ENCODE data around the gene CLMN.

Gene CLMN

DNA sequence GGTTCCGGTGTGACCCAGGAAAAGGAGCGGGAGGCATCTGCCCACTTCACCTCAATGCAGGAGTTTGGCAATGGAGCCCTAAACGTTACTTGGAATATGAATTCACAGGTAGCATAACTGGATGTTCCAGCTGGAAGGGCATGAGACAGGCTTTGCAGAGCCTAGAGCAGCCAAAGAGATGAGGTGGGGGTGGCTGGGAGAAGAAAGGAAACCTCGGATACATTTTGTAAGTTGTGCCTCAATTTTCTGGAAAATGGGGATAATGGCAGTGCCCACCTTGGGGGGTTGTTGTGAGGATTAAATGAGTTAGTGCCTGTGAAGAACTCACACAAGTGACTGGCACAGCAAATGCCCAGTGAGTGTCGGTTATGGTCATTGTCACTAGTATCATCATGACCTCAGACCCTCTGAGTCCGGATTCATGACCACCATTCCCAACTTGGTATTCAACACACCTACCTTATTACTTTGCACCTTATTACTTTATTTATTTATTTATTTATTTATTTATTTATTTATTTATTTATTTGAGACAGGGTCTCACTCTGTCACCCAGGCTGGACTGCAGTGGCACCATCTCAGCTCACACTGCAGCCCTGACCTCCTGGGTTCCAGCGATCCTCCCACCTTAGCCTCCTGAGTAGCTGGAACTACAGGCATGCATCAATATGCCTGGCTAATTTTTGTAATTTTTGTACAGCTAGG is 56.0 kb downstream of the CLMN start:
- DNase-seq (ENCODE audit: low read depth in 2 of 2): no peak

DNA sequence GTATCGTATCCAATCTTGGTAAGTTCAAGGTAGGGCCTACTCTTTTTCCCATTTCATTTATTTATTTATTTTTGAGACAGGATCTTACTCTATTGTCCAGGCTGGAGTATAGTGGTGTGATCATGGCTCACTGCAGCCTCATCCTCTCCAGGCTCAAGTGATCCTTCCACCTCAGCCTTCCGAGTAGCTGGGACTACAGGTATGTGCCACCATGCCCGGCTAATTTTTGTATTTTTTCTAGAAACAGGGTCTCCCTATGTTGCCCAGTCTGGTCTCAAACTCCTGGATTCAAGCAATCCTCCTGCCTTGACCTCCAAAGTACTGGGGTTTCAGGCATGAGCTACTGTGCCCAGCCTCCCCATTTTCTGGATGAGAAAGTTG is 57.2 kb downstream of the CLMN start:
- no peak for DNase-seq (ENCODE audit: low read depth in 2 of 2)

DNA sequence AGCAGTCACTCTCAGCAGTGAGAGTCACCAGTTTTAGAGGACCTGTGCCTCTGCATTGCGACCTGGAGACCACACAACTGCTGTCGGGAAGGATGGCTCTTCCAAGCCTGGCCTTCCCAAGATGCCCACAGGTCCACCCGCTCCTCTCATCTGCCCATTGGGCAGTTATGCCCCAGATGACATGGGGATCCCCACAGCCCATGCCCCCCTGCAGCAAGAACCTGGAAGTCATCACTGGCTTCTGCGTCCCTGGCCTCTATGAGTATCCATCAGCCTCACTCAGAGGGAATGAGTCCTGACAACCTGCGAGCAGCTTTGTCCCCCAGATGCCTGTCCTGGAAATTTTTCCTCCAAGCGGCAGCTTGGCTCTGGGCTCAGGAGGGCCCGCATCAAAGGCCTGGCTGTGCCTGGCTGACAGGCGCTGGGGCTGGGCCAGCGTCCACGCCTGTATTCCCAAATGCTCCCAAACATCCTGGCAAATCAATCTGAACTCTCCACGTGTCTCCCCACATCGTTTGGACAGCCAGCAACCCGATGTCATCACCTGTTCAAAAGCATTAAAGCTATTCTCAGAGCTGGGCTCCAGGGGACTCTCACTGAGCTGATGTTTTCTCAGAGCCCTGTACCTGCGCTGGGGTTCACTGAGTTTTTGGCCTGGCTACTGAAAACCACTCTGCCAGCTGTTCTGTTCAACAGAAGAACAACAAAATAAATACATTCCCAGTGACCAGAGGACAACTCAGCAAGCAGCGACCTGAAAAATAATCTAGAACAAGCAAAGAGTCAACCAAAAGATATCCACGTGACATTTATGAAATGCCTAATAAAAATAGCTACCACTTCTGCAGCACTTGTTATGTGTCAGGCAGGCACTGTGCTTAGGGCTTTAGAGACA is 57.8 kb downstream of the CLMN start:
- DNase-seq (ENCODE audit: low read depth in 2 of 2): no peak

DNA sequence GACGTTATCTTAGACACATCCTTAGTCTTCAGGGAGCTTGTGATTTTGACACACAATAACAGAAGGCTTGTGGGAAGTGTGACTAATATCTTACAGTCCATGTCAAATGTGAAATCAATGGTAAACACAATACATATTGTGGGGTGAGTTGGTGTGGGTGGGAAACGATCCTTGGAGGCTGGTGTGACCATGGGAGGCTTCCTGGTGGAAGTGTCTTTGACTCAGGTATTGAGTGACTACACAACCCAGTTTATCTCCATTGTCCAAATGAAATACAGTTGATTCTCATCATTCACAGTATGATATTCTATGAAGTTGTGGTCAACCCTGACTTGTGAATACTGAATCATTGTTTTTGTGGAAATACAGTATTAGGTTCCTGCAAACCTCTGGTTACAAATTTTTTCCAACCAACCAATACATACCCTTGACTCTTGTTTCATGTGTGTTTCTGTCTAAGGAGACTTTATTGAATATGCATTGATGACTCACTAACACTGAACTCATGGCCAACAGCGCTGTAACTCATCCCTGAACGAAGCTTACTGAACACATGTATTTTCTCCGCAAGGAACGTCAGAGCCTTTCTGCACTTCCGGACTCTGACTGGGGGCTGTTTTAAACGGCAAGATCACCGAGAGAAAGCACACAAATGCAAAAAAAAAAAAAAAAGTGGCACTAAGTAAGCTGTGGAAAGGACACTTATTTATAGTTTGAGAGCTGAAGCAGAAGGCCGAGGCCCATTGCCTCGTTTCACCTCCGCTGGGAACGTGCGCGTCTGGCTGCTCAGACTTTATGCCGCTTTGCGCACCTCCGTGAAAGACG is 59.0 kb downstream of the CLMN start:
- peak in 1 of 2 donors; percentile 12 for DNase-seq (ENCODE audit: low read depth in 2 of 2)

DNA sequence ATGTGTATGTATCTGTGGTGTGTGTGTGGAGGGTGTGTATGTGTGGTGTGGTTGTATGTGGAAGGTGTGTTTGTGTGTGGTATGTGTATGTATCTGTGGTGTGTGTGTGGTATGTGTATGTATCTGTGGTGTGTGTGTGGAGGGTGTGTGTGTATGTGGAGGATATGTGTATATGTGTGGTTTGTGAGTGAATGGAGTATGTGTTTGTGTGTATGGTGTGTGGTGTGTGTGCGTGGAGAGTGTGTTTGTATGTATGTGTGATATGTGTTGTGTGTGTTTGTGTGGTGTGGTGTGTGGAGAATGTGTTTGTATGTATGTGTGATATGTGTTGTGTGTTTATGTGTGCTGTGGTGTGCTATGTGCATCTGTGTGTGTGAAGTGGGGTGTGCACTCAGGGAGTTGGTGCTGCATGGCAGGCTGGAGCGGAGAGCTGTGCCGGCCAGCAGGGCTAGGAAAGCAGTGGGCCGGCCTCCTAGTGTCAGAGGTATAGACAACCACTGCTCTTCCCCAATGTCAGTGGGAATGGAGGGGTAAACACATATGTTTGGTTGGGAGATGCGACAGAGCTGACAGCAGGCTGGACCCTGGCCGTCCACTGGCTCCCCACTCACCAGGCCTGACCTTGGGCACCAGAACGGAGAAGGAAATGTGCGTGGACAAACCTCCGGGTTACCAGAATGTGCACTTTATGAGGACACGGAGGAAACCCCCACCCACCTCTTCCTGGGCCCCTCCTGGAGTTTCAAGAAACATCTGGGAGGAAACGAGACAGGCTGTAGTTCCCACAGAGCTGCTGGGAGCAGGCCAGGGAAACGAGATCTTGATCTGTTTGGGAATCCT is 60.7 kb downstream of the CLMN start:
- no peak for DNase-seq (ENCODE audit: low read depth in 2 of 2)

DNA sequence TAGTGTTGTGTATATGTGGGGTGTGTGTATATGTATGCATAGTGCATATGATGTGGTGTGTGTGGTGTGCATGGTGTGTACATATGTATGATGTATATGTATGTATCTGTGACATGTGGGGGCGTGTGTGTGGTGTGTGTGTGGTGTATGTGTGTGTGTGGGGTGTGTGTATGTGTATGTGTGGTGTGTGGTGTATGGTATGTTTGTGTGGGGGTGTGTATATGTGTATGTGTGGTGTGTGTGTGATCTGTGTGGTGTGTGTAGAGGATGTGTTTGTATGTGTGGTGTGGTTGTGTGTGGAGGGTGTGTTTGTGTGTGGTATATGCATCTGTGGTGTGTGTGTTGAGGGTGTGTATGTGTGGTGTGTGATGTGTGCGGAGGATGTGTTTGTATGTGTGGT is 61.6 kb downstream of the CLMN start:
- DNase-seq (ENCODE audit: low read depth in 2 of 2): no peak

DNA sequence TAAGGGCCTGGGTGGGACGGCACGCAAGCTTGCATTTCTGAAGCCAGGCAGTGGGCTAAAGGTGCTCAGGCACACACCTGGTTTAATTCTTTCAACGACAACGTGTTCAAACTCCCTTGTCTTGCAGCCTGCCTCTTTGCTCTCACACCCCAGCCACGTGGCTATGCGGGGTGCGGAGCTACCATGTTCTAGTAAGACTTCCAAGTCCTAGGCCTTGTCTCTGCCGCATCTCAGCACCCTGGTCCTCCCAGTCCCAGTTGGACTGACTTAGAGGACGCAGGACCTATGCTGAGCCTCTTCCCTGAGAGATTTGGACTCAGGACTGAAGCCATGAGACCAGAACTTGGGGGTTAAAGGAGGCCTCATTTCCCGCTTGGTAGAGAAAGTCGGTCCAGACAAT is 62.2 kb downstream of the CLMN start:
- DNase-seq (ENCODE audit: low read depth in 2 of 2): no peak

DNA sequence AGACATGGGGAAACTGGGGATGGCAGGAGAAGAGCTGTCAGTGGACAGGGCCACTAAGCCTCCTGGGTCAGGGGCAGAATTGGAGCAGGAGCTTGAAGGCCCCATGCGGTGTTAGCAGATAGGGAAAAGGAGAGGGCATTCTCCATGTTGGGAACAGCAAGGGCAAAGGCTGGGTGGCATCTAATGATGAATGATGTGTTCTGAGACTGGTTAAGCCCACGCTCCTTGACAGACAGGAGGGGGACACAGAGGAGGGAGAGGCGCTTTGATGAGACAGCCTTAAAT is 63.0 kb downstream of the CLMN start:
- DNase-seq (ENCODE audit: low read depth in 2 of 2): no peak

DNA sequence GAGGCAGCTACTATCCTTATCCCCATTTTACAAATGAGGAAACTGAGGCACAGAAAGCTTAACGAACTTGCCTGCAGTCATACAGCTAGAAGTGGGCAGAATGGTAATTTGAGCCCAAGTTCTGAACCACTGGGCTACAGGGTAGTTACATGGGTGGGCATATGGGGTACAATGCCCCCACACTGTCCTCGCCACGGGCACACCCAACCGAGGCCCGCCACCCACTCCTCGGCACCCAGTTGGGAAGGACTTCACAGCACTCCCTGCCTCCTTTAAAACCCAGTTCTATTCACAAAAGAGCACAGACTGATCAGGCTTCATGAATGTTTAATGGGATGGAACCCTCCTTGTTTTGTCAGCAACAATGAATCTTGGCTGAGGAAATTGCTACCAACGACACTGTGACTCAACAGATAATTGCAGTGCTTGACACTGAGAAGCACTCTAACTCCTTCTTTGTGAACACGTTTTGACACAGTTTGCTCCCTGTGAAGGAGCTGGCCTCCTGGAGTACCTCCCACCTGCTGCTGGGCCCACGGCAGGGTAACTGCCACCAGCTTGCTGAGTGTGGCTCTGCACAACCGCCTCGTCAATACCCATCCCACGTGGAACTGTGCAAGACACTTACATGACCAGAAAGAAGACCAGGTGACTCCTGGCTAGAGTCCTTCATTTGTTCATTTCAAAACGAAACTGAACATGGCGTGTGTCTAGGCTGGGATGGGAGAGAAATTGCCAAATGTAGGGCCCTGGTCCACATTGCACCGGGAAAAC is 63.5 kb downstream of the CLMN start:
- no peak for DNase-seq (ENCODE audit: low read depth in 2 of 2)

DNA sequence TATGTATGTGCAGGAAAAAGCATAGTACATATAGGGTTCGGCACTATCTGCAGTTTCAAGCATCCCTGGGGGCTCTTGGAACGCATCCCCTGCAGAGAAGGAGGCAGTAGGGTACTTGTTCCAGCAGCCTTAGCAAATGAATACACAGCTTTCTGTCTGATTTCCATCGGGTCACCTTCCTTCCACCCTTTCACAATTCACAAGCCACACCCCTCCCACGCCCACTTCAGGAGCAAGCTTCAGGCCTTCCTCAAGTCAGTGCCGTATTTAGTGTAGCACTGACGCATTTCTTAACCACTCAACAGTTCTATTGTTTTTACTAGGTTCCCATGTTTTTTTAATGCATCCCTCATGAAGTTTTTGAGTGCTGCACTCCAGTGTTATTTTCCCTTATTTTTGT is 64.2 kb downstream of the CLMN start:
- DNase-seq (ENCODE audit: low read depth in 2 of 2): no peak

DNA sequence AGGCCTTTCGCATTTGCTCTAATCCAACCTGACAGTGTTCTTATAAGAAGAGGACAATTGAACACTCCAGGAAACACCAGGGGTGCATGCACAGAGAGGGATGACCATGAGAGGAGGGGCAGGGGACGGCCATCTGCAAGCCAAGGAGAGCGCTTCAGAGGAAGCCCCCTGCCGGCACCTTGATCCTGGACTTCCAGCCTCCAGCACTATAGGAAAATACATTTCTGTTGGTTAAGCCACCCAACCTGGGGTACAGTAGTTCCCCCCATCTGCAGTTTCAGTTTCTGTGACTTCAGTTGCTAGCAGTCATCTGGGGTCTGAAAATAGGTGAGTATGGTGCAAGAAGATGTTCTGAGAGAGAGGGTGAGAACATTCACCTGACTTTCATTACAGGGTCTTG is 64.7 kb downstream of the CLMN start:
- no peak for DNase-seq (ENCODE audit: low read depth in 2 of 2)

DNA sequence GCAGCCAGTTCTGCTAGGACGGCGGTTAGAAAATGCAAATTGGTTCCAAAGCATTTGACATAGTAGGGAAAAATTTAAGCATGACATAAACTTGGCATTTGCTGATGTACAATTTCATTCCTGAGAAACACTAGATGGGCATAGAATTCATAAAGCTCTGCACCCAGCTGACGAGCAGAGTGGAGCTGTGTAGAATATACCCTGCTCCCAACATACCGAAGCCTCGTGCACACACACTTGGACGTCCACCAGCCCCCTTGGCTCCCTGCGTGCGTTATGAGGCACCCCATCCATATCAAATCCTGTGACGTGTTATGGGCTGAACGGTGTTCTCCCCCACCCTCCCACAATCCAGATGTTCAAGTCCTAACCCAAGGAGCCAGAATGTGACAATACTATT is 65.4 kb downstream of the CLMN start:
- no peak for DNase-seq (ENCODE audit: low read depth in 2 of 2)

DNA sequence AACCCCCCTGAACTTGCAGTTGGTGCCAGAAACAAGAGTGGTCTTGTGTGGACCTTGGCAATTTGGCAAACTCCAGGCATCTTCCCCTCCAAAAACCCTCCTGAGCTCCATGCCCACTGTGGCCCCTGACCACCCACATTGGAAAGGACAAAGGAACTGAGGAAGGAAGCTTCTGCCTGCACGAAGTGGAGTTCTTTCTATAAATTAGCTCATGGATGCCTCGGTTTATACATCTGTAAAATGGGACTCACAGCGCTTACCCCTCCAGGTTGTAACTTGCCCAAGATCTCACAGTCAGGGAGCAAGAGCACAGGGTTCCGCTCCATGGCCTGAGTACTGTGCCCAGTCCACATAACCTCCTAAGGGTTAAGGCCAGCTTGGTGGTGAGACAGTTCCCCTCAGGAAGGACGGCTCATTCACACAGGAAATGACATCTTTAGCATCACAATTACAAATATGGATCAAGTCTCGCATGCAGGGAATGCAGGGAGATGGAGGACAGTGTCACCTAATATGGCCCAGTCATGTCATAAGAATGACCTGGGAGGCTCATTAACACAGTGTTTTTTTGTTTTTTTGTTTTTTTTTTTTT is 66.6 kb downstream of the CLMN start:
- DNase-seq (ENCODE audit: low read depth in 2 of 2): no peak

DNA sequence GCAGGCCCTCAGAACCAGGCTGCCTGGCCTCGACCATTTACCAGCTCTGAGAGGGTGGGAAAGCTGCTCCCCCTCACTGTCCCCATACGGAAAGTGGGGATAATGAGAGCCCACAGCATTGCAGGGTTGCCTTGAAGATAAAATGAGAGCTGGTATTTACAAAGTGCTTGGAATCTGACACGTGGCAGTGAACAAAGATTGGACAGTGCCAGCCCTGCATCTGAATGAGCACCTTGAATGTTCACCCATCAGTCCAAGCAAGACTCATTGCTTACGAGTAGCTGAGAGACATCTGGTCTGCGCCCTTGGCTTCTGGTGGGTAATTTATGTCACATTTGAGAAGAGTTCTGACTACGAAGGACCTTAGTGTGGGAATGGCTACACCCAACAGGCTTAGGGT is 67.5 kb downstream of the CLMN start:
- no peak for DNase-seq (ENCODE audit: low read depth in 2 of 2)

DNA sequence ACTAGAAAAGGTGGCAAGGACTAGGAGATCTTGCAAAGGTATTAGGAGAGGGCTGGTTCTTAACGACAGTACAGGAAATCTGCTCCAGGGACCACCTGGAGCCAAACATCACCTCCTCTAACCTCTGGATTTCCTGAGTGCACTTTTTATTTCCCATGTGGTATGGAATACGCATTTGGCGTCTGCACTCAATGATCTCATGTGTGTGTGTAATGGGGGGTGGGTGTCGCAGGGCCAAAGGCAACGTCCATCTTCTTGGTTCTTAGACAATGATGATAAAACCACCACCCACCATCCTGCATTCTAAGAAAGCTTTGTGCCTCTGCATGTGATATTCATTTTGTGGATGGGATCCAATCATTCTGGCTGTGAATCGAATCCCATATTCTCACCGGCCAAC is 68.8 kb downstream of the CLMN start:
- no peak for DNase-seq (ENCODE audit: low read depth in 2 of 2)

DNA sequence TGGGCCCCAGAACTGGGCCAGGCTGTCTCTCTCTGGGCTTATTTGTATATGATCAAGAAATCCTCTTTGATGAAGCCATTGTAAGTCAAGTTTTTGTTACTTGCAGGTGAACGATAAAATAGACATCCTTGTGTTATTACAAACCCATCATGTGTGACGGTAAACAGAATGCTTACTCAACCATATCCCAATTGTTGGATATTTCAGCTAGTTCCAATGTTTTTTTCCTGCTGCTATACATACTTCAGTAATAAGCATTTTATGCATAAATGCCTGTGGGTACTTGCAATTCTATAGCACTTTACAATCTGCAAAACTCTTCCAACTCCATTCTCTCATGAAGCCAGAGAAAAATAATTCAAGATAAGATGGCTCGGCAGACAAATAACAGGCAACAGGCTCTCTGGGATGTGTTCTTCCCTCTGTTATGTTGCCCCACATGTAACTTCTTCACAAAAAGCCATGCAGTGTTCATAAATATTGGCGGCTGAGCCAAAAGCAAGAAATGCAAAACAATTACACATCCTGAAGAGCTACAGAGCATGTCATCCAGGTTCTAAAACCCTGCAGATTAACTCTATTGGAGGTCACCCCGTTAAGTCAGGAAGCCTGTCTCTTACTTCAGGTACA is 69.5 kb downstream of the CLMN start:
- no peak for DNase-seq (ENCODE audit: low read depth in 2 of 2)

DNA sequence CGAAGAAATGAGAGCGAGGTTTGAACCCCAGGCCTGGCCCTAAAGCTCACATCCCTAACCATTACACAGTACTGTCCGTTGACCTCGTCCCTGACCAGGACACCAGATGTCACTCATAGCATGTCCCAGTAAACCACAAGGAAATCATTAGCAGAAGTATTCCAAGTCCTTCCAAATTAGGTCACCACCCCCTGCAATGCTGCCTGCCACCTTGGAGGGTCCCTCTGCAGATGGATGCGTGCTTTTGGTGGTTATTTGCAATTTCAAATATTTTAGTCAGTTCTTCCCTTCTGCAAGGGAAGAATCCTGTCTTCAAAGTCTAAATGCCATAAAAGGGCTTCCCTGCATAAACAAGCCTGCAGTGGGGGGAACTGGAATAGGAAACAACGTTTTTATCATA is 71.3 kb downstream of the CLMN start:
- DNase-seq (ENCODE audit: low read depth in 2 of 2): no peak

DNA sequence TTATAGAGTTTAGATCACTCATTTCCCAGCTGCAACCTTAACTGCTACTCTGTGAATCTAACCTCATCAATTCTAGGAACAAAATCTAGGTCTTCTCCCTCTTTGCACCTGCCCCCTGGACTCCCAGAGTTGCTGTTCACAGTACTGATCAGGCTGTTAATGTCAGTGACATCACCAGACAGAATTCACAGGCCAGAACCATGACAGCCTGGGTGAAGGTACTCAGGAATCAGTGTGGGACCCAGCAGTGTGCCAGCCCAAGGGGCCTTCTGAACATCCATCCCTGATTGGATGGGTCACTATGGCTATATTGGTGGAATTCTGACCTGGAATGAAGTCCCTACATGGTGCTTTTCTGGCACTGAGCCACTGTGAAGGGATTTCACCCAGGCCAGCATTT is 72.8 kb downstream of the CLMN start:
- no peak for DNase-seq (ENCODE audit: low read depth in 2 of 2)

DNA sequence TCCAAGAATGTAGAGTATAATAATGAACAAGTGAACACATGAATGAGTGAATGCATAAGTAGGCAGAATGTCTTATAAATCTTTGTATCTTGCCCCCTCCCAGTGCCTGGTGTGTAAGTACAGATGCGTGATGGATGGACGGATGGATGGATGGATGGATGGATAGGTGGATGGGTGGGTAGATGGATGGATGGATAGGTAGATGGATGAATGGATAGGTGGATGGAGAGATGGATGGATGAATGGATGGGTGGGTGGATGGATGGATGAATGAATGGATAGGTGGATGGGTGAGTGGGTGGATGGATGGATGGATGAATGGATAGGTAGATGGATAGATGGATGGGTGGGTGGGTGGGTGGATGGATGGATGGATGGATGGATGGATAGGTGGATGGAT is 74.4 kb downstream of the CLMN start:
- DNase-seq (ENCODE audit: low read depth in 2 of 2): no peak

DNA sequence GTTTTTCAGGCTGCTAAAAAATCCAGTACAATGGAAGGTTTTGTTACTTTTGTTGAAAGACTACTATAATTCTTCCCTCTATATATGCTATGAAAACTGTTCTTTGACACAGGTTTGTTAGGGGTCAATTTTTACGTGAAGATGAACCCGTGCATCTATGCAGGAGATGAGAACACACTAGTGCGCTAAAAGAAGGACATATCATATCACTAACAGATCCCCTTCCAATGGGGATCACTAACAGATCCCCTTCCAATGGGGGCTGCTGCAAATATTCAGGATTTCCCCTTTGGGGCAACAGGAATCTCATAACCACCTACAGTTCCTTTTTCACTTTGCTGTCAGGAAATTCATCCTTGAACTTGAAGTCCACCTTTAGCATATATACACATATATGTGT is 75.1 kb downstream of the CLMN start:
- no peak for DNase-seq (ENCODE audit: low read depth in 2 of 2)

Measured in activated CD4-positive, alpha-beta T cell treated with anti-CD3 and anti-CD28 coated beads for 24 hours (primary cell).